ENCODE results near the gene PITHD1. TPM values are rescaled to one million over a fixed set of nuclear protein-coding genes. Genes with fewer than 3 reads are reported as not detected.
"Not testable (repeated sequence)": the region's sequence is repeated elsewhere in the genome, so short reads cannot be mapped to it uniquely, and the experiment has no call there.

PITHD1 gene
- polyA plus RNA-seq, 2 of the 4 experiments (the other 2 are of a cell fraction), result 25.4 to 41.0 TPM

- TF ChIP-seq, protein P1, sequence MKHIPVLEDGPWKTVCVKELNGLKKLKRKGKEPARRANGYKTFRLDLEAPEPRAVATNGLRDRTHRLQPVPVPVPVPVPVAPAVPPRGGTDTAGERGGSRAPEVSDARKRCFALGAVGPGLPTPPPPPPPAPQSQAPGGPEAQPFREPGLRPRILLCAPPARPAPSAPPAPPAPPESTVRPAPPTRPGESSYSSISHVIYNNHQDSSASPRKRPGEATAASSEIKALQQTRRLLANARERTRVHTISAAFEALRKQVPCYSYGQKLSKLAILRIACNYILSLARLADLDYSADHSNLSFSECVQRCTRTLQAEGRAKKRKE (CRISPR knock-in tag; IDR thresholded peaks at IDR 0.05; ENCODE audit: low read depth), result no peak
- no peak for TF ChIP-seq HDAC2 (IDR thresholded peaks at IDR 0.05)
- TF ChIP-seq EP300 (IDR thresholded peaks at IDR 0.05), result no peak
Observed at GRCh38 chr1:23779826-23780371, 1.7 kb downstream of the PITHD1 start (continued).

GRCh38 chr1:23783141-23783540, 4.9 kb downstream of the PITHD1 start:
- FAIRE-seq; POLR2A ChIA-PET; ATAC-seq; H3K9me3 ChIP-seq; H3K4me2 ChIP-seq; DNase-seq (ENCODE audit: low read depth in 1 of 2, low spot score in 1 of 2); H3K27ac ChIP-seq; H3K4me3 ChIP-seq: not testable (repeated sequence)
- H3K4me1 ChIP-seq, result peaks cover 15% of the 10 kb centered on the region
- CTCF ChIA-PET, result interaction anchor here (1.1 to 1.6 kb wide), 2 partner anchors 11 kb away, joined by 3 read pairs; no protein-coding TSS in a partner anchor
- 90% methylated on average over 11 of the region's 11 CpGs for WGBS (ENCODE audit: missing lambda C conversion rate)

DNA sequence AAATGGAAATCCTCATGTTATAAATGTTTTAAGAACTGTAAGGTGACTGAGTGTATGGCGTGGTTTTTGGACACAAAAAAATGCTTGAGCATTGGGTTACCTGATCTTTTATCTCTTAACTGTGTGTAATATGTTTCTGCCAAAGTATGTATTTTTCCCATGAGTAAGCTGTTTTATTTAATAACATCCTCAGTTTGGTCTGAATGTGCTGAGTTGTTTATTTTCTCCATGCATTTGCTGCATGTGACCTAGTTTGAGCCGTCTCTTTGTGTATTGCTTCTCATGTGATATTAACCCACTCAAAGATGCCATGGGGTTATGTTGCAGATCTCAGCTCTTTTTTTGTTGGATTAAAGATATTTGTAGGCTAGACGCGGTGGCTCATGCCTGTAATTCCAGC, 6.6 kb downstream of the PITHD1 start:
- ChIA-PET CTCF (interaction anchor here (0.6 to 1.6 kb wide), 4 partner anchors 12 to 125 kb away, joined by 3 to 5 read pairs (median 3); no protein-coding TSS in a partner anchor), POLR2A (no interaction called here)
- WGBS (ENCODE audit: missing lambda C conversion rate), result 95% methylated on average over 4 of the region's 4 CpGs
- ATAC-seq (no peak), DNase-seq (ENCODE audit: low read depth in 1 of 2, low spot score in 1 of 2) (no peak), FAIRE-seq (no peak)
- peaks cover 18% of the 10 kb centered on the region for H3K4me1 ChIP-seq
- H3K27ac ChIP-seq, result no peak overlapping the region
- no peaks in the 10 kb centered on the region for H3K9me3 ChIP-seq
- TF ChIP-seq CEBPB (IDR thresholded peaks at IDR 0.05), result no peak
- peak; percentile 64 for TF ChIP-seq MAFK (IDR thresholded peaks at IDR 0.05; ENCODE audit: partially characterized antibody)
- TF ChIP-seq, protein P1 (CRISPR knock-in tag; IDR thresholded peaks at IDR 0.05; ENCODE audit: low read depth), result no peak
- no peak overlapping the region for H3K4me3 ChIP-seq
- H3K4me2 ChIP-seq, result no peak overlapping the region

- Histone ChIP-seq H3K4me1 (peaks cover 27% of the 10 kb centered on the region), H3K27ac (no peak overlapping the region), H3K4me3 (no peak overlapping the region), H3K9me3 (no peaks in the 10 kb centered on the region), H3K4me2 (no peak overlapping the region)
- ChIA-PET POLR2A (interaction anchor here (1.1 kb wide), 1 partner anchor 9 kb away, joined by 3 read pairs; no protein-coding TSS in a partner anchor), CTCF (interaction anchor here (0.7 to 1.7 kb wide), 2 partner anchors 9 to 11 kb away, joined by 5 read pairs; no protein-coding TSS in a partner anchor)
- DNase-seq (ENCODE audit: low read depth in 1 of 2, low spot score in 1 of 2) (no peak), ATAC-seq (no peak), FAIRE-seq (no peak)
- 91% methylated on average over 3 of the region's 3 CpGs for WGBS (ENCODE audit: missing lambda C conversion rate)
- TF ChIP-seq EHMT2 (IDR thresholded peaks at IDR 0.05; ENCODE audit: low read depth) (no peak), HMGXB4 (CRISPR knock-in tag; IDR thresholded peaks at IDR 0.05; ENCODE audit: borderline replicate concordance) (no peak), MAZ (IDR thresholded peaks at IDR 0.05; ENCODE audit: borderline replicate concordance, low read depth, low read length) (no peak), JUN (IDR thresholded peaks at IDR 0.05) (no peak), FOSB (CRISPR knock-in tag; IDR thresholded peaks at IDR 0.05) (no peak), EHF (CRISPR knock-in tag; IDR thresholded peaks at IDR 0.05) (no peak), RARB (CRISPR knock-in tag; IDR thresholded peaks at IDR 0.05) (no peak), CBX8 (IDR thresholded peaks at IDR 0.05) (no peak), ZFP36 (IDR thresholded peaks at IDR 0.05; ENCODE audit: borderline replicate concordance, partially characterized antibody) (no peak), MAX (IDR thresholded peaks at IDR 0.05) (no peak), CTCF (IDR thresholded peaks at IDR 0.05) (no peak), KDM5A (IDR thresholded peaks at IDR 0.05) (no peak), USF2 (IDR thresholded peaks at IDR 0.05) (no peak)
- TF ChIP-seq, protein P2, sequence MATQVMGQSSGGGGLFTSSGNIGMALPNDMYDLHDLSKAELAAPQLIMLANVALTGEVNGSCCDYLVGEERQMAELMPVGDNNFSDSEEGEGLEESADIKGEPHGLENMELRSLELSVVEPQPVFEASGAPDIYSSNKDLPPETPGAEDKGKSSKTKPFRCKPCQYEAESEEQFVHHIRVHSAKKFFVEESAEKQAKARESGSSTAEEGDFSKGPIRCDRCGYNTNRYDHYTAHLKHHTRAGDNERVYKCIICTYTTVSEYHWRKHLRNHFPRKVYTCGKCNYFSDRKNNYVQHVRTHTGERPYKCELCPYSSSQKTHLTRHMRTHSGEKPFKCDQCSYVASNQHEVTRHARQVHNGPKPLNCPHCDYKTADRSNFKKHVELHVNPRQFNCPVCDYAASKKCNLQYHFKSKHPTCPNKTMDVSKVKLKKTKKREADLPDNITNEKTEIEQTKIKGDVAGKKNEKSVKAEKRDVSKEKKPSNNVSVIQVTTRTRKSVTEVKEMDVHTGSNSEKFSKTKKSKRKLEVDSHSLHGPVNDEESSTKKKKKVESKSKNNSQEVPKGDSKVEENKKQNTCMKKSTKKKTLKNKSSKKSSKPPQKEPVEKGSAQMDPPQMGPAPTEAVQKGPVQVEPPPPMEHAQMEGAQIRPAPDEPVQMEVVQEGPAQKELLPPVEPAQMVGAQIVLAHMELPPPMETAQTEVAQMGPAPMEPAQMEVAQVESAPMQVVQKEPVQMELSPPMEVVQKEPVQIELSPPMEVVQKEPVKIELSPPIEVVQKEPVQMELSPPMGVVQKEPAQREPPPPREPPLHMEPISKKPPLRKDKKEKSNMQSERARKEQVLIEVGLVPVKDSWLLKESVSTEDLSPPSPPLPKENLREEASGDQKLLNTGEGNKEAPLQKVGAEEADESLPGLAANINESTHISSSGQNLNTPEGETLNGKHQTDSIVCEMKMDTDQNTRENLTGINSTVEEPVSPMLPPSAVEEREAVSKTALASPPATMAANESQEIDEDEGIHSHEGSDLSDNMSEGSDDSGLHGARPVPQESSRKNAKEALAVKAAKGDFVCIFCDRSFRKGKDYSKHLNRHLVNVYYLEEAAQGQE (IDR thresholded peaks at IDR 0.05), result no peak
- TF ChIP-seq, protein P3, sequence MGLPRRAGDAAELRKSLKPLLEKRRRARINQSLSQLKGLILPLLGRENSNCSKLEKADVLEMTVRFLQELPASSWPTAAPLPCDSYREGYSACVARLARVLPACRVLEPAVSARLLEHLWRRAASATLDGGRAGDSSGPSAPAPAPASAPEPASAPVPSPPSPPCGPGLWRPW (IDR thresholded peaks at IDR 0.05), result no peak
Observed at GRCh38 chr1:23787701-23788100, 9.5 kb downstream of the PITHD1 start.
